RWPE1 (cell line): ENCODE data around the gene C5orf15.

Experiments used
- CTCF ChIA-PET: fragments of 350-600 bp; sonication (Branson Sonifier 250); formaldehyde crosslinking; extraction: SDS; loops from one replicate; lab custom pipeline; 2021; lab: Yijun Ruan, JAX
- POLR2A ChIA-PET: fragments of 400-600 bp; formaldehyde crosslinking; extraction: SDS; loops from one replicate; lab custom pipeline; 2020; ENCODE audit warnings: antibody characterized with exemption; ENCODE audit not compliant: low non-redundant PET; lab: Yijun Ruan, JAX
- DNase-seq: peaks from one replicate; pipeline ENCODE4 v3.0.0; 2012; ENCODE audit warnings: low spot score
- H3K27ac ChIP-seq: fragments of 450-650 bp; 2 replicates; pipeline ENCODE4 v1.5.1; 2017
- TF ChIP-seq, protein P1 (sequence below): fragments of 450-650 bp; conservative IDR thresholded peaks from 2 replicates; pipeline ENCODE4 v1.5.1; 2017; ENCODE audit warnings: low read depth, mild to moderate bottlenecking

The C5orf15 gene

DNA sequence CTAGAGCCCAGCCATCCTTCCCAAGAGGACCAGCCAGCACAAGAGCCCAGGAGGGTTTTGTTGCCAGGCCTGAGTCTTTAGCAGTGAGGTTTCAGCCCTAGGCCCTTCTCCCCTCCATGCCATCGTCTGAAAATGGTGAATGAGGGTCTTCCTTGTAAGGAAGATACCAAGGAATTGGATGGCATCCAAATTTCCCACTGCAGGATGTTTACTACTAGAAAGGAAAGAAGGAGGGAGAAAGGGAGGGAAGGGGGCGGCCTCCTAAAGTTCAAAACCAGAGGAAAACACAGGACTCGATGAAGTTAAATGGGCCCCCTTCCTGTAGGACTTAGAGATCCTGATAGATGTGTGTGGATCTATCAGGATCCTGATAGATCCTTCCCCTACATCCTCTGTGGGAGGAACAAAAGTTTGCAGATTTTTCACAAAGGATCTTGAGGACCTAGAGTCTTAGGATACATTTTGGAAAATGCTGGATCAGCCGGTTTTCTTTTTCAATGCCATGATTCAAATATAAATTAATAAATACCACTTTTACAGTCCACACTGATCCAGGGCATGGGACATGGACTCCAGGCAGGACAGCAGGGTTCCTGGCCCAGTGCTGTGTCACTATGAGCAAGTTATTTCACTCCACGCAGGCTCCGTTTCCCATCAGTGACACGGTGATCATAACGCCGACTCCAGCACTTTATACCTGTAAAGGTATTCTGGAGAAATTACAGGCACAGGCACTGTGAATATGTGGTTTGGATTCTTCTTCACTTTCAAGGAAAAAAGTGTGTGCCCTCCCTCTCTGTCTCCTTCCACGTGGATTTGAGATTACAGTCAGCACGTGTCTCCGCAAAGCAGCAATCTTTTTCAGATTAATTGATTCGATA is 40.9 kb downstream of the C5orf15 start:
- CTCF ChIA-PET = no interaction called here
- TF ChIP-seq, protein P1, sequence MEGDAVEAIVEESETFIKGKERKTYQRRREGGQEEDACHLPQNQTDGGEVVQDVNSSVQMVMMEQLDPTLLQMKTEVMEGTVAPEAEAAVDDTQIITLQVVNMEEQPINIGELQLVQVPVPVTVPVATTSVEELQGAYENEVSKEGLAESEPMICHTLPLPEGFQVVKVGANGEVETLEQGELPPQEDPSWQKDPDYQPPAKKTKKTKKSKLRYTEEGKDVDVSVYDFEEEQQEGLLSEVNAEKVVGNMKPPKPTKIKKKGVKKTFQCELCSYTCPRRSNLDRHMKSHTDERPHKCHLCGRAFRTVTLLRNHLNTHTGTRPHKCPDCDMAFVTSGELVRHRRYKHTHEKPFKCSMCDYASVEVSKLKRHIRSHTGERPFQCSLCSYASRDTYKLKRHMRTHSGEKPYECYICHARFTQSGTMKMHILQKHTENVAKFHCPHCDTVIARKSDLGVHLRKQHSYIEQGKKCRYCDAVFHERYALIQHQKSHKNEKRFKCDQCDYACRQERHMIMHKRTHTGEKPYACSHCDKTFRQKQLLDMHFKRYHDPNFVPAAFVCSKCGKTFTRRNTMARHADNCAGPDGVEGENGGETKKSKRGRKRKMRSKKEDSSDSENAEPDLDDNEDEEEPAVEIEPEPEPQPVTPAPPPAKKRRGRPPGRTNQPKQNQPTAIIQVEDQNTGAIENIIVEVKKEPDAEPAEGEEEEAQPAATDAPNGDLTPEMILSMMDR = no peak
- H3K27ac ChIP-seq = no peak overlapping the region
- no peak for DNase-seq
- POLR2A ChIA-PET = no interaction called here

GRCh38 chr5:133926489-133927299 is 41.7 kb downstream of the C5orf15 start:
- CTCF ChIA-PET = no interaction called here
- no peak overlapping the region for H3K27ac ChIP-seq
- no peak for DNase-seq
- POLR2A ChIA-PET = no interaction called here
- TF ChIP-seq, protein P1 = no peak

DNA sequence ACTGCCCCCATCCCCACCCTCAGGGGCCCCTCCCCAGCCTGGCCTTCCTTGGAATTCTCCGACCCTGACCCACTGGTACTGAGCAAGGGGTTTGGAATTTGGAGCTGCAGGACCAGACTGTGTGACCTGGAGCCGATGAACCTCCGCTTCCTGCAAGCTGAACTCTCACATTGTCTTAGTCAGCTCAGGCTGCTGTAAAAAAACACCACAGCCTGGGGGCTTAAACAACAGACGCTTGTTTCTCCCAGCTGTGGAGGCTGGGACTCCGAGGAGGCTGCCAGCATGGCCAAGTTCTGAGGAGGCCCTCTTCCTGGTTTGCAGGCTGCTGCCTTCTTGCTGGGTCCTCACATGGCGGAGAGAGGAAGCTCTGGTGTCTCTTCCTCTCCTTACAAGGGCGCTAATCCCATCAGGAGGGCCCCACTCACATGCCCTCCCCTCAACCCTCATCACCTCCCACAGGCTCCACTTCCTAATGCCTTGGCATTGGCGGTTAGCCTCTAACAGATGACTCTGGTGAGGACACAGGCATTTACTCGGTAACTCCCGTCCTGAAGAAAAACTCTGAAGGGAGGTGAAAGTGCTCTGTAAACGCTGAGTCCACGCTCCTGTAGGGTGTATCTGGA is 42.4 kb downstream of the C5orf15 start:
- no peak overlapping the region for H3K27ac ChIP-seq
- ChIA-PET POLR2A (no interaction called here), CTCF (no interaction called here)
- peak; percentile 46 for DNase-seq
- TF ChIP-seq, protein P1 = no peak

GRCh38 chr5:133925269-133925668 is 43.2 kb downstream of the C5orf15 start:
- H3K27ac ChIP-seq = no peak overlapping the region
- DNase-seq = no peak
- CTCF ChIA-PET = no interaction called here

GRCh38 chr5:133924221-133924920 is 44.1 kb downstream of the C5orf15 start:
- CTCF ChIA-PET = interaction anchor here (0.5 kb wide), 1 partner anchor 974 kb away, joined by 3 read pairs; no protein-coding TSS in a partner anchor
- no peak overlapping the region for H3K27ac ChIP-seq
- POLR2A ChIA-PET = no interaction called here
- DNase-seq = no peak
- TF ChIP-seq, protein P1 = no peak

More at GRCh38 chr5:133925269-133925668, 43.2 kb downstream of the C5orf15 start:
- TF ChIP-seq, protein P1 = no peak
- POLR2A ChIA-PET = no interaction called here
